Measurements from ENCODE around the gene OR10A3. TPM values are rescaled to one million over a fixed set of nuclear protein-coding genes. Genes with fewer than 3 reads are reported as not detected.

The OR10A3 gene
- total RNA-seq, 1 donor from 2014 or later = not detected

- H3K4me2 ChIP-seq (ENCODE audit: low read length) = no peak overlapping the region
- peaks cover 4% of the 10 kb centered on the region for H3K27me3 ChIP-seq (ENCODE audit: insufficient read depth, low read length)
- no peaks in the 10 kb centered on the region for H3K4me1 Mint-ChIP-seq (ENCODE audit: low read depth, unreplicated experiment)
- H3K4me3 Mint-ChIP-seq (ENCODE audit: unreplicated experiment) = no peak overlapping the region
- H3K9me3 ChIP-seq (ENCODE audit: insufficient read depth, low read depth, low read length) = no peaks in the 10 kb centered on the region
- H3K4me3 ChIP-seq (ENCODE audit: insufficient read depth, low read depth, low read length) = no peak overlapping the region
- no peaks in the 10 kb centered on the region for H3K36me3 ChIP-seq (ENCODE audit: insufficient read depth, low read length)
- no peak for TF ChIP-seq CTCF (IDR thresholded peaks at IDR 0.05; ENCODE audit: insufficient read depth, low read depth, low read length)
- TF ChIP-seq EZH2 (IDR thresholded peaks at IDR 0.05; ENCODE audit: insufficient read depth, low read length) = no peak
- no peak overlapping the region for H2AFZ ChIP-seq (ENCODE audit: low read depth, low read length)
- H4K20me1 ChIP-seq (ENCODE audit: insufficient read depth, low read length) = no peaks in the 10 kb centered on the region
- FAIRE-seq (no peak), DNase-seq (ENCODE audit: low read depth) (no peak)
- H3K36me3 Mint-ChIP-seq (ENCODE audit: low read depth, unreplicated experiment) = no peaks in the 10 kb centered on the region
- no peaks in the 10 kb centered on the region for H3K4me1 ChIP-seq (ENCODE audit: insufficient read depth, low read length)
- no peak overlapping the region for H3K9ac ChIP-seq (ENCODE audit: low read length)
- H3K27me3 Mint-ChIP-seq (ENCODE audit: low read depth, unreplicated experiment) = peaks cover 5% of the 10 kb centered on the region
- H3K27ac Mint-ChIP-seq (ENCODE audit: unreplicated experiment) = no peak overlapping the region
- peaks cover 9% of the 10 kb centered on the region for H3K9me3 Mint-ChIP-seq (ENCODE audit: unreplicated experiment)
- H3K79me2 ChIP-seq (ENCODE audit: insufficient read depth, low read length) = no peaks in the 10 kb centered on the region
- no peak overlapping the region for H3K27ac ChIP-seq (ENCODE audit: low read depth, low read length)
Observed at GRCh38 chr11:7944123-7944522, 2.6 kb upstream of the OR10A3 start.

DNA sequence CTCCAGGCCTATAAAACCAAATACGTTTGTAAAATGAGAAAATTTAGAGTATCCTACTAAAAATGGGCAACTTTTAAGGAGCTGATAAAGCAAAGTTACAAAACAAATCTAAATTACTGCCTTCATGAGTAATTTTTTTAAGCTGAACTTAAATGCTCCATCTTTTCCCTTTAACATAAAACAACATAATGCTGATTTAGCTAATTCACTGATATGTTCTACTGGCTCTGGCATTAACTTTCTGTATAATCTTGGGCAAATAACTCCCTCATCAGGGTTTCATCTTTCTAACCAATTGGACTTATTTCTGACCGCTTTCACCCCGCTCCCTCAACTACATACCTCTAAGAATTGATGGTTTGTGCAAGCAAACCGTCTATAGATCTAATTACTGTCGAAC, 362 bp downstream of the OR10A3 start:
- Histone ChIP-seq H3K27ac (ENCODE audit: low read depth, low read length) (no peak overlapping the region), H3K36me3 (ENCODE audit: insufficient read depth, low read length) (no peaks in the 10 kb centered on the region), H3K4me1 (ENCODE audit: insufficient read depth, low read length) (no peaks in the 10 kb centered on the region), H3K4me3 (ENCODE audit: insufficient read depth, low read depth, low read length) (no peak overlapping the region), H3K79me2 (ENCODE audit: insufficient read depth, low read length) (no peaks in the 10 kb centered on the region), H3K9ac (ENCODE audit: low read length) (no peak overlapping the region), H4K20me1 (ENCODE audit: insufficient read depth, low read length) (no peaks in the 10 kb centered on the region), H3K9me3 (ENCODE audit: insufficient read depth, low read depth, low read length) (no peaks in the 10 kb centered on the region), H3K27me3 (ENCODE audit: insufficient read depth, low read length) (no peaks in the 10 kb centered on the region), H2AFZ (ENCODE audit: low read depth, low read length) (no peak overlapping the region), H3K4me2 (ENCODE audit: low read length) (no peak overlapping the region)
- Mint-ChIP-seq H3K27me3 (ENCODE audit: low read depth, unreplicated experiment) (no peaks in the 10 kb centered on the region), H3K36me3 (ENCODE audit: low read depth, unreplicated experiment) (no peaks in the 10 kb centered on the region), H3K4me3 (ENCODE audit: unreplicated experiment) (no peak overlapping the region), H3K27ac (ENCODE audit: unreplicated experiment) (no peak overlapping the region), H3K4me1 (ENCODE audit: low read depth, unreplicated experiment) (no peaks in the 10 kb centered on the region), H3K9me3 (ENCODE audit: unreplicated experiment) (peaks cover 9% of the 10 kb centered on the region)
- FAIRE-seq (no peak), DNase-seq (ENCODE audit: low read depth) (no peak)
- TF ChIP-seq CTCF (IDR thresholded peaks at IDR 0.05; ENCODE audit: insufficient read depth, low read depth, low read length) = no peak
- no peak for TF ChIP-seq EZH2 (IDR thresholded peaks at IDR 0.05; ENCODE audit: insufficient read depth, low read length)

GRCh38 chr11:7936615-7937014, 4.9 kb downstream of the OR10A3 start:
- H3K9me3 Mint-ChIP-seq (ENCODE audit: unreplicated experiment) = peaks cover 5% of the 10 kb centered on the region
- no peak overlapping the region for H2AFZ ChIP-seq (ENCODE audit: low read depth, low read length)

More at GRCh38 chr11:7936615-7937014, 4.9 kb downstream of the OR10A3 start:
- Histone ChIP-seq H3K4me2 (ENCODE audit: low read length) (no peak overlapping the region), H3K27me3 (ENCODE audit: insufficient read depth, low read length) (no peaks in the 10 kb centered on the region), H3K9me3 (ENCODE audit: insufficient read depth, low read depth, low read length) (no peaks in the 10 kb centered on the region), H3K4me1 (ENCODE audit: insufficient read depth, low read length) (no peaks in the 10 kb centered on the region), H3K36me3 (ENCODE audit: insufficient read depth, low read length) (no peaks in the 10 kb centered on the region), H3K27ac (ENCODE audit: low read depth, low read length) (no peak overlapping the region), H3K4me3 (ENCODE audit: insufficient read depth, low read depth, low read length) (no peak overlapping the region), H3K9ac (ENCODE audit: low read length) (no peak overlapping the region), H4K20me1 (ENCODE audit: insufficient read depth, low read length) (no peaks in the 10 kb centered on the region), H3K79me2 (ENCODE audit: insufficient read depth, low read length) (no peaks in the 10 kb centered on the region)
- H3K4me3 Mint-ChIP-seq (ENCODE audit: unreplicated experiment) = no peak overlapping the region
- H3K27ac Mint-ChIP-seq (ENCODE audit: unreplicated experiment) = no peak overlapping the region
- no peaks in the 10 kb centered on the region for H3K4me1 Mint-ChIP-seq (ENCODE audit: low read depth, unreplicated experiment)
- no peaks in the 10 kb centered on the region for H3K27me3 Mint-ChIP-seq (ENCODE audit: low read depth, unreplicated experiment)
- FAIRE-seq = no peak
- TF ChIP-seq EZH2 (IDR thresholded peaks at IDR 0.05; ENCODE audit: insufficient read depth, low read length) (no peak), CTCF (IDR thresholded peaks at IDR 0.05; ENCODE audit: insufficient read depth, low read depth, low read length) (no peak)
- DNase-seq (ENCODE audit: low read depth) = no peak
- no peaks in the 10 kb centered on the region for H3K36me3 Mint-ChIP-seq (ENCODE audit: low read depth, unreplicated experiment)

All from astrocyte (in vitro differentiated cells and primary cell).